ENCODE results near the gene ERC2.

ERC2 gene

DNA sequence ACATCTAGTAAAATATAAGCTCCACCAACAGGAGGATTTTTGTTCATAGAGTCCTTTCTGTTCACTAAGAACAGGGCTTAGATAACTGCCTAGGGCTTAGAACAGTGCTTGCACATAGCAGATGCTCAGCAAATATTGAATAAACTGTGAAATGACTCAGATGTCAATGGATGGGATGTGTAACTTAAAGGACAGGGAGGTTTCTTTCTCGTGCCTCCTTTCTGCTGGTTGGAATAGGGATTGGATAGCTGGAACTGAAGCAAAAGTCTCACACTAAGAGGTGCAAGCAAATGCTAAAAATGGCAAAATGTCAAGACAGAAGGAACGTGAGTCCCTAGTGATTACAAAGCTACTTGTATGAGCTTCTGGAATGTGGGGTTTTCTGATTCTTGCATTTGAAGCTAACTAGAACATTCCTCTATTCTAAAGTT is 588.4 kb downstream of the ERC2 start:
- no peak for ATAC-seq
- TF ChIP-seq OSR1 (CRISPR knock-in tag; IDR thresholded peaks at IDR 0.05) (no peak), ZNF8 (CRISPR knock-in tag; IDR thresholded peaks at IDR 0.05) (no peak), GLIS3 (CRISPR knock-in tag; IDR thresholded peaks at IDR 0.05) (no peak), ESRRG (CRISPR knock-in tag; IDR thresholded peaks at IDR 0.05) (no peak), TSHZ2 (CRISPR knock-in tag; IDR thresholded peaks at IDR 0.05) (no peak)
- TF ChIP-seq, protein P1, sequence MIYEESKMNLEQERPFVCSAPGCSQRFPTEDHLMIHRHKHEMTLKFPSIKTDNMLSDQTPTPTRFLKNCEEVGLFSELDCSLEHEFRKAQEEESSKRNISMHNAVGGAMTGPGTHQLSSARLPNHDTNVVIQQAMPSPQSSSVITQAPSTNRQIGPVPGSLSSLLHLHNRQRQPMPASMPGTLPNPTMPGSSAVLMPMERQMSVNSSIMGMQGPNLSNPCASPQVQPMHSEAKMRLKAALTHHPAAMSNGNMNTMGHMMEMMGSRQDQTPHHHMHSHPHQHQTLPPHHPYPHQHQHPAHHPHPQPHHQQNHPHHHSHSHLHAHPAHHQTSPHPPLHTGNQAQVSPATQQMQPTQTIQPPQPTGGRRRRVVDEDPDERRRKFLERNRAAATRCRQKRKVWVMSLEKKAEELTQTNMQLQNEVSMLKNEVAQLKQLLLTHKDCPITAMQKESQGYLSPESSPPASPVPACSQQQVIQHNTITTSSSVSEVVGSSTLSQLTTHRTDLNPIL (CRISPR knock-in tag; IDR thresholded peaks at IDR 0.05; ENCODE audit: low read depth): no peak

DNA sequence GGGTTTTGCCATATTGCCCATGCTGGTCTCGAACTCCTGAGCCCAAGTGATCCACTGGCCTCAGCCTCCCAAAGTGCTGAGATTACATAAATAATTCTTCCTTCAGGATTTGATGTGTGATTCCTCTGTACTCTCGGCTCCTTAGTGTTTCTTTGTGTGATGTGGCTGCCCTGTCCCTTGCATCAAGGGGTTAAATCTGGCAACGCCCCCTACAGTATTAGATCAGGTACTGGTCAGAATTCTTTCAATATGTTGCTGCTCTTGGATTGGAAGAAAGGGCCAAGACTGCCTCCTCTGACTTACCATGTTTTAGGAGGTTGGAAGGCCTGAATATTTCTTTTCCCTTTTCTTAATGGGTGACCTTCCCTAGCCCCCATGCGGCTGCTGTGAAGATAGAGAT is 590.6 kb downstream of the ERC2 start:
- no peak for ATAC-seq
- no peak for TF ChIP-seq PPARA (CRISPR knock-in tag; IDR thresholded peaks at IDR 0.05; ENCODE audit: borderline replicate concordance)
- TF ChIP-seq BACH2 (CRISPR knock-in tag; IDR thresholded peaks at IDR 0.05; ENCODE audit: borderline replicate concordance): no peak
- TF ChIP-seq, protein P2, sequence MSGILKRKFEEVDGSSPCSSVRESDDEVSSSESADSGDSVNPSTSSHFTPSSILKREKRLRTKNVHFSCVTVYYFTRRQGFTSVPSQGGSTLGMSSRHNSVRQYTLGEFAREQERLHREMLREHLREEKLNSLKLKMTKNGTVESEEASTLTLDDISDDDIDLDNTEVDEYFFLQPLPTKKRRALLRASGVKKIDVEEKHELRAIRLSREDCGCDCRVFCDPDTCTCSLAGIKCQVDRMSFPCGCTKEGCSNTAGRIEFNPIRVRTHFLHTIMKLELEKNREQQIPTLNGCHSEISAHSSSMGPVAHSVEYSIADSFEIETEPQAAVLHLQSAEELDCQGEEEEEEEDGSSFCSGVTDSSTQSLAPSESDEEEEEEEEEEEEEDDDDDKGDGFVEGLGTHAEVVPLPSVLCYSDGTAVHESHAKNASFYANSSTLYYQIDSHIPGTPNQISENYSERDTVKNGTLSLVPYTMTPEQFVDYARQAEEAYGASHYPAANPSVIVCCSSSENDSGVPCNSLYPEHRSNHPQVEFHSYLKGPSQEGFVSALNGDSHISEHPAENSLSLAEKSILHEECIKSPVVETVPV (CRISPR knock-in tag; IDR thresholded peaks at IDR 0.05): no peak
- TF ChIP-seq ZNF8 (CRISPR knock-in tag; IDR thresholded peaks at IDR 0.05): no peak
- TF ChIP-seq ESRRG (CRISPR knock-in tag; IDR thresholded peaks at IDR 0.05): no peak
- no peak for TF ChIP-seq RARB (CRISPR knock-in tag; IDR thresholded peaks at IDR 0.05)
- no peak for TF ChIP-seq OSR1 (CRISPR knock-in tag; IDR thresholded peaks at IDR 0.05)
- TF ChIP-seq ZC3H10 (CRISPR knock-in tag; IDR thresholded peaks at IDR 0.05): no peak
- TF ChIP-seq, protein P1 (CRISPR knock-in tag; IDR thresholded peaks at IDR 0.05; ENCODE audit: low read depth): no peak
- TF ChIP-seq CSDC2 (CRISPR knock-in tag; IDR thresholded peaks at IDR 0.05): no peak

DNA sequence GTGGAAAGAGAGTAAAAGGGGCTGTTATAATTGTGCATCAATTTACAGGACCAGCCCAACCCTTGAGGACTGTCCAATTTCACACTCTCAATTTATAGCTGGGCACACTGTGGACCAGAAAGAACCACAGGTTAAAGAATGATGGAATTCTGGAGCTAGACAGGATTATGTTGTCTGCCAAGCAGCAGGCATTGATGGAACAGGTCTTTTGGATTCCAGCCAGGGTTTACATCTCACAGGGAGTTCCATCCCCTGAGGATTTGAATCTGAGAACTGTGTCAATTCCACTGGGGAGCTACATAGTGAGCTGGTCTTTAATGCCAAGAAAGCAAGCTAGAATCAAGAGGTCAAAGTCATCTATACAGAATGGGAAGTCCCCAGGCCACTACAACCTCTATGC is 591.7 kb downstream of the ERC2 start:
- TF ChIP-seq, protein P2 (CRISPR knock-in tag; IDR thresholded peaks at IDR 0.05): no peak
- TF ChIP-seq ESRRG (CRISPR knock-in tag; IDR thresholded peaks at IDR 0.05) (no peak), PPARA (CRISPR knock-in tag; IDR thresholded peaks at IDR 0.05; ENCODE audit: borderline replicate concordance) (no peak), SNAI2 (CRISPR knock-in tag; IDR thresholded peaks at IDR 0.05) (no peak), BACH2 (CRISPR knock-in tag; IDR thresholded peaks at IDR 0.05; ENCODE audit: borderline replicate concordance) (no peak), RARB (CRISPR knock-in tag; IDR thresholded peaks at IDR 0.05) (no peak), PATZ1 (CRISPR knock-in tag; IDR thresholded peaks at IDR 0.05; ENCODE audit: borderline replicate concordance) (no peak), ISL1 (CRISPR knock-in tag; IDR thresholded peaks at IDR 0.05) (no peak), ZC3H10 (CRISPR knock-in tag; IDR thresholded peaks at IDR 0.05) (no peak), ARNTL (CRISPR knock-in tag; IDR thresholded peaks at IDR 0.05; ENCODE audit: borderline replicate concordance, low read depth) (no peak), ZNF70 (CRISPR knock-in tag; IDR thresholded peaks at IDR 0.05) (no peak), ZNF565 (CRISPR knock-in tag; conservative IDR thresholded peaks at IDR 0.05; ENCODE audit: low read depth) (no peak), ZNF8 (CRISPR knock-in tag; IDR thresholded peaks at IDR 0.05) (no peak), OSR1 (CRISPR knock-in tag; IDR thresholded peaks at IDR 0.05) (no peak), TSHZ2 (CRISPR knock-in tag; IDR thresholded peaks at IDR 0.05) (no peak)
- TF ChIP-seq, protein P1 (CRISPR knock-in tag; IDR thresholded peaks at IDR 0.05; ENCODE audit: low read depth): no peak
- no peak for ATAC-seq

Measured in SK-N-SH treated with all-trans-retinoic acid at 6 μM for 48 hours (cell line).